GM19463 (cell line): ENCODE measurements around the gene GTF3A.
A peak's percentile ranks its signal among the peaks of the same experiment; 100 is the strongest.

Experiments
- ATAC-seq: cut with Tn5 transposase; IDR thresholded peaks from one replicate; pipeline ENCODE4 v1.9.1; 2021; ENCODE audit warnings: mild to moderate bottlenecking, moderate library complexity; ENCODE audit not compliant: unreplicated experiment

The GTF3A gene

DNA sequence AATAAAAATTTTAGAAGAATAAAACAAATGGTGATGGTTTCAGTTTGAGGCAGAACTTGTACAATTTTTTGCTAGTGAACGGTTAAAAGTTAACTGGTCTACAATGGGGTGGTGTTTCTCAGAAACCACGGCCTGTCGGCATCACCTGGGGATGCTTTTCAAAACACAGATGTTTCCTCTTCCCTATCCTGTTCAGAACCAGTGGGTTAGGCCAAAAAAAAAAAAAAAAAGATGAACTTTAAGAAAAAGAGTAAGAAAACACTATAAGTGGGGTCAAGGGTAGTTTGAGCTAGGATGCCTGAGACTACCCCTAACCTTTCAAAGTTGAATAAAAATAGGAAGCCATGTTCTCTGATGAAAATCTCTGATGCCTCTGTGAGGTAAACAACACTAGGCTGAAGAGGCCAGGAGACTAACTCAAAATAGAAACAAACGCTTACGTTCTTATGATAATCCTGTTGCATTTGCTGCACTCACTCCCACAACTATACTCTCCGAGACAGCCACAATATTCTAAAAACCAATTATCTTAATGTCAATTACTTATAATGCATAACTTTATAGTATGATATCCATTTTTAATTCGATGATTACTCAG lies 22.7 kb downstream of the GTF3A start:
- ATAC-seq: no peak

DNA sequence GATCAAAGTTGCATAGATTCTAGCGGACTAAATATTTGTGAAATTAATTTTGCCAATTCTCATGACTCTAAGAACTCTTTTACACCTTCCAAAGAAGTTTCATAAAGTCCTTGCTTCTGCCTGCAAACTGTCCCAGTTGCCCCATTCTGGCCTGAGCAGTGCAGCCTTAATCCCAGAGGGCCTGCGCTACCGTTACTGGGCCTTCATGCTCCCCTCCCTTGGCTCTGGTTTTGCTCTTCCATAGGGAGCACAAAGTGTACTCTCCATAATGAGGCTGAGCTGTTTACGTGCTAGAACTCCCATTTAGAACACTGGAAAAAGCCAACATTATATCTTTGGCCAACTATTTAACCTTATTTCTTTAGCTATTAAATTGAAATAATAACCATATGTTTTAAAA lies 23.9 kb downstream of the GTF3A start:
- no peak for ATAC-seq

DNA sequence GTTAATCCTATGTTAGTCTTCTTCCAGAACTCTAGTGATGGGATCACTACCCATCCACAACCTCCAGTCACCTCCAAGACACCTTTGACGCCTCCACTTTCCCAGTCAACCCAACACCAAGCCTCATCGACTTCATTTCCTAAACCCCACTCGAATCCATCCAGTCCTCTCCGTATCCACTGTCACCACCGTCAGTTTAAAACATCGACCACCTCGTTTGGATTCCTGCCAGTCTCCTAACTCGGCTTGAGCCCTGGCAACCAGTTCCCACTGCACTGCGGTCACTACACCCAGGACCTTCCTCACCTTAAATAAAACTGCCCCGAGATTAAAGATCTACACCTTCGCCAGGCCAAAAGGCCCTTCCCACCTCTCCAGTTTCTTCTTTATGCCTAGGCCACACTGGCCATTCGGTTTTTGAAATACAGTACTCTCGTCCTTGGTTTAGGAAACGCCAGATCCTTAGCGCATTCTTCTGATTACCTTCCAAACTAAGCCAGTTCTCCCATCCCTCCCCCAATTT lies 24.7 kb downstream of the GTF3A start:
- ATAC-seq: no peak

DNA sequence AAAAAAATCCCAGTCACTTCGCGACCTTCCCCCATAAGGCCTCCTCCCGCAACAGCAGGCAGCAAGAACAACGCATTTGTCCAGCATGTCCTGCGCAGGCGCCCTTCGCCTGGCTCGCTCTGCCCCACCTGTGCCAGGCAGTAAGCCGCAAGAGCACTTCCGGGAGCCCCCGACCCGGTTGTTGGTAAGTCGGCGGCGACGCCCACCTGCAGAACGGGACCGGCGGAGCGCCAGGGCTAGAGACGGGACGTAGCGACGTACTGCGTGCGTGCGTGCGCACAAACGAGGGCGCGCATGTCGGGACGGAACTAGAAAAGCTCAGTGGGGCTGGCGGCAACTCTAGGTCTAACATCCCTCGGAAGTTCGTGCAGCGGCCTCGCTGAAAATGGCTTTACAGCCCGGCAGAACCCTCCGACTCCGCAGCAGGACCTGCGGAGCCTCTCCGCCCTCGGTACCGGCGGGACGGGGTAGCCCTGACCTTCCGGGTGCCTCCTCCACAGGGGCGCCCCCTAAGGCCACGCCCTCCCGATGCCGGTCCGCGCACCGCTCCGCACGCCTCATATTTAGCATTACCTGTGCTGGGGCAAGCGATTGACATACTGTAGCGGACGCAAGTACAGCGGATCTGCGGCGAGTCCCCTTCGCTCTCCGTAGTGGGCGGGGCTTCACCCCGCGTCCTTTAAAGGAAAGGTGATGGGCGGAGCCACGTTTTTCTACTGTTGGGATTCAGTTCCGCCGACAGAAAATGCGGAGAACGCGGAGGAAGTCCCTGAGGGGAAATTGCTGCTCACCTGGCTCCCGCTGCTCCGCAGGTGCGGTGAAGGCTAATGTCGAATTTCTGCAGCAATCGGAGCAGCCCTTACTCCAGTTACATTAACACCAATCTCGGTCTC lies 25.8 kb downstream of the GTF3A start, which contains the start of gene MTIF3:
Gene MTIF3 (minus strand): TSS at position 629 of the 893 bp plus-strand sequence. CDS start 10,116 bp downstream, outside the sequence.
- peak; percentile 80 for ATAC-seq

DNA sequence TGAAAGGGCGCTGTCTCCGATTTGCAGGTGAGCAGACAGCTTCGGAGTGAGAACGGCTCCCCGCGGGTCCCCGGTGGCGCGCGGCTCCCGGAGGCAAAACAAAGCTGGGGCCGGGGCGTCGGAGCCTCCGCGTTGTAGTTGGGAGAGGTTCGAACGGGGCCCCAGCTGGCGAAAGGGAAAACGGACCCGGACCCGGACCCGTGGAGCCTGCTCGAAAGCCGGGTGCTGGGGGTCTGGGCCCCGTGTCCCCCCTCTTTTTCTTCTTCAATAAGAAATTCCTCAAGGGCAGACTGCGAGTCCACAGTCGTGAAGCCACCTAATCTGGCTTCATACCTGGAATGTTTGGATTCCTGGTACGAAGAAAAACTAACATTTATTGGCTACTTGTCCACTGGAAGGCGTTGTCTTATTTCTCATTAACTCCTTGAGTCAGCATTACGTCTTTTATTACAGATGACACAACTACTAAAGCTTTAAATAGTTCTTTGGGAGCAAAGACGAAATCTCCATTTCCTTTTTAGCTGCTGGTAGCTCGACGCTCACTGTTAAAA lies 26.6 kb downstream of the GTF3A start:
- ATAC-seq: no peak

DNA sequence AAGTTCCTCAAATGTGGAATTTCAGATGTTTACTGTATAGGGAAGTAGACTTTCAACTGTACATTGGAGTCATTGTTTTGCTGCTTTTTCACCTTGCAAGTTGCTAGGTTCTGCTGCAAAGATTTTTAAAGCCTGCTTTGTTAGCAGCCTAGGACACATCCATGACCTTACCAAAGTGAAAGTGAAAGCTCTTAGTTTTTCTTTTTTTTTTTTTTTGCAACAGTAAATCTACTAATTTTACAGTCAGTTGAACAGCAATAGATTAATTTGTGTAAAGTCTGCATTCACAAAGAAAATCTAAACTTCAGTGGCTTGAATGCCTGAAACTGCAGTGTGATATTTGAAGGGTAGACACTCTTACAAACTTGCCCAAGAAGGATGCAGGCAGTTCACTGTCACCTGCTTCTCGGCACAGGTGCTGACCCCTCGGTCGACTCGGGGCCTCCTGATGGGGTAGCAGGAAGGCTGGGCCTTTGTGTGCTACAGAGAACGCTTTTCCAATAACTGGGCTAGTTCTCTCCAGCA lies 31.0 kb downstream of the GTF3A start:
- ATAC-seq: peak; percentile 43

DNA sequence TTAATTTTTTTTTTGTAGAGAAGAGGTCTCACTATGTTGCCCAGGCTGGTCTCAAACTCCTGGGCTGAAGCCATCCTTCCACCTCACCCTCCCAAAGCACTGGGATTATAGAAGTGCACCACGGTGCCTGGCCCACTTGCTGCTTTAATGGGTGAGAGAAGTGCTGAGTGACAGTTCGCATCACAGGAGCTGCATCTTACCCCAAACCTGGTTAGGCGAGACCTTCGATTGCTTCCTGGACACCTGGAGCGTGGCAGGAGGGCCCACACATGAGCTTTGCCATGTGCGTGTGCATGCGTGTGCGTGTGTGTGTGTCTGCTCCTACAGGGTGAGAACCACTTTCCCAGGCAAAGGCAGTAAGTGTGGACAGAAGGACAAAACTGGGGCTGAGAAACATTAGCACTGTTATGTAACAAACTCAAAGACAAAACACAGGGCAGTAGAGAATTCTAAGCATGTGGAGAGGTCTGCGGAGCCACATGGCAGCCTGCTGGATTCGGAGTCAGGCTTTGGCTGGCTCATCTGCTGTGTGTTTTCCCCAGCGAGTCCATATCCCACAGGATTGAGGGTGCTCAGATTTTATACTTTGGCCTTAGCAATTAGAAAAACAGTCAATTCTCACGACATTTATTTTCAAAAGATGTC lies 37.6 kb downstream of the GTF3A start:
- no peak for ATAC-seq

DNA sequence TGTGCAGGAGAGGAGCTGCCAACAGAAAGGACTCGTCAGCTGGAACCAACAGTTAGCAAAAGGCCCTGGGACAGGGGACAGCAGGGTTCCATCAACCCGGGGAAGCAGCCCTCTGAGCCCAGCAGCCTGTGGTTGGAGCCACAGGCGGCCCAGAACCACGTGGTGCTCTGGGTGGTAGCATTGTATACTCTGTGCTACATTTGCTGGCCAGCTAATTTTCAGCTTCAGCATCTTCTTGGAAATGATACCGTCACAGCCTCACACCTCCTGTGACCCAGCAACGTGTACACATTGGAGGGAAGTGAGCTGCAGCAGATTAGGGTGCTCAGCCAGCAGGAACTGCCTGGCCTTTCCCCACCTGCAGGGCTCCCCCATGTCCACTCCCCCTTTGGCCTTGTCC lies 39.1 kb downstream of the GTF3A start:
- ATAC-seq: no peak

DNA sequence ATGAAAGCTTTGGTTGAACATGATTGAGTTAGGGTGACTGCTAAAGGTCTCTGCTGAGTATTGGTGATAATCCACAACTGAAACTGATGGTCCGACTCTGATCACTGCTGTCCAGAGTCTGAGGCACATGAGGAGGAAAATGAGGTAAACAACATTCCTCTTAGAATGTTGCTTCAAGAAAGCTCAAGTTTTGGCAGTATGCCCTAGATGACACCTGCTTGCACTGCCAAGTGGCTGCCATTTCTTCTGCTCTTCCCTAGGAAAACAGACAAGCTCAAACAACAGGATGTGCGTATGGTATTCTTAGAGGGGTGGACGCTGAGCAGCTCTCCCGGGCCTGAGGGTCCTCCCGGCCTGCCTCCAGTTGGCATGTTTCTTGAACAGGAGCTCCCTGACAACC lies 41.2 kb downstream of the GTF3A start:
- no peak for ATAC-seq

DNA sequence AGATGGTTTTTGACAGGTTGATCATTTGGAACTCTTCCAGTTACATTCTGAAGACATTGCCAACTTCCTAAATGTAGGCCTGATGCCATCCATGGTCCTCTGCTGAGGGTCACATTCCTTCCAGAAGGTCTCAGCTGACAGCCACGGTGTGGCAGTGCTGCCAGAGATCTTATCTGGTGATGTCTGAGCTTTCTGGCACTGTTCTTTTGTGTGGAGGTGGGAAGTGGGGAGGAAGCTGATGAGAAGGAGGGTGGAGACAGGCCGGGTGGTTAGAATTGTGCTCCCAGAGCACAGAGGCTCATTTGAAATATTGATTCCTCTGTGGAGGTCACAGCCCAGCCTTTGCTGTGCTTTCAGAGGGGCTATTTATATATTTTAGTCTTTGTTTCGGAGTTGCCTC lies 42.1 kb downstream of the GTF3A start:
- ATAC-seq: no peak

DNA sequence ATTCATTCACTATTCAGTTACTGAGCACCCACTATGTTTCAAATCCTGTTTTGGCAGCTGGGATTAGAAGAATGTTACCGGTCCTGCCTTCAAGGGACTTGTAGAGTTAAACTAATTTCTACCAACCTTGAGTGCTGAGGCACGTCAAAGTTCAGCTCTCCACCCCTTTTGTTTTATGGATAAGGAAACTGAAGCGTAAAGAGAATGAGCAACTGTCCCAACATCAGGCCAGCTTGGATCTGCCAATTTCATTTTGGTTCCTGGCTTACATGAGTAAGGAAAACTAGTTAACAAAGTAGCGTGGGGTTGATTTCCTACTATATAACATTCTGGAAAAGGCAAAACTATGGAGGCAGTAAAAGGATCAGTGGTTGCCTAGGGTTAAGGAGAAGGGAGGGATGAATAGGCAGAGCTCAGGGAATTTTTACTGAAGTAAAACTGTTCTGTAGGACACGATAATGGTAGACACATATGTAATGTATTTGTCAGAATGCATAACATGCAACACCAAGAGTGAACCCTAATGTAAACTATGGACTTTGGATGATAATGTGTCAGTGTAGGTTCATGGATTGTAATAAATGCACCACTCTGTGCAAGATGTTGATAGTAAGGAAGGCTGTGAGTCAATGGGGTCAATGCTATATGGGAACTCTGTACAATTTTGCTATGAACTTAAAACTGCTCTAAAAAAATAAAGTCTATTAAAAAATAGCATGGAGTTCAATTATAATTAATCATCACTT lies 45.8 kb downstream of the GTF3A start:
- no peak for ATAC-seq

DNA sequence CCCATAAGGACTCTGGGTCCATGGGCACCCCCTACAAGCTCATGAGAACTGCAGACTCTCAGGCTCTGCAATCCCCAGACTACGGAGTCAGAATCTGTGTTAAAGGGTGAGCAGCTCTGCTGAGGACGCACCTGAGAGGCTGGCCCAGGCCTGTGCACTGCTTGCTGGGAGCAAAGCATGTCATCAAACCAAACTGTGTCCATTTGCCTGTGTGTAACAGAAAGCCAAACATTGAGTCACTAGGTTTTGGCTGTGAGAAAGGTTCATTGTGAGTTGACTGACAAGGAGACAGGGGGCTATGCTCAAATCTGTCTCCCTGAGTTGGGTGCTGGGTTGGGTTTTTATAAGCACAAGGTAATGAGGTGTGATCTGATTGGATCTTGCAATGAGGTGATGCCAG lies 48.0 kb downstream of the GTF3A start:
- ATAC-seq: no peak

DNA sequence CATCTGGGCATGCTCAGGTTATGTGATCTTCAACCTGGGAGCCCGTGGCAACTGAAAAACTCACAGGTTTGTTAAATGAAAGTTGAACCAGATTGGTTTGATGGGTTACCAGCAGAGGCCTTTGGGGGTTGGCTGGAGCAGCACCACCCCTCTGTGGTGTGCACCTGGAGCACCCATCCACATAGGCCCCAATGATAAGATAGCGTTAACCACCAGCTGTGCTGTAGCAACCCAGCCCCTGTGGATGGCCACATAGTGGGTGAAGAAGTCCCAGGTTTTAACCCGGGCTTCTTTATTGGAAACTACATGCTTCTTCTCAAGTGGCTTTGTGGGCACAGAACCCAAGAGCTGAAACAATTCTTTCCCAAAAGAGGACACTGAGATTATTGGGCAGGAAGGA lies 48.5 kb downstream of the GTF3A start:
- ATAC-seq: no peak

DNA sequence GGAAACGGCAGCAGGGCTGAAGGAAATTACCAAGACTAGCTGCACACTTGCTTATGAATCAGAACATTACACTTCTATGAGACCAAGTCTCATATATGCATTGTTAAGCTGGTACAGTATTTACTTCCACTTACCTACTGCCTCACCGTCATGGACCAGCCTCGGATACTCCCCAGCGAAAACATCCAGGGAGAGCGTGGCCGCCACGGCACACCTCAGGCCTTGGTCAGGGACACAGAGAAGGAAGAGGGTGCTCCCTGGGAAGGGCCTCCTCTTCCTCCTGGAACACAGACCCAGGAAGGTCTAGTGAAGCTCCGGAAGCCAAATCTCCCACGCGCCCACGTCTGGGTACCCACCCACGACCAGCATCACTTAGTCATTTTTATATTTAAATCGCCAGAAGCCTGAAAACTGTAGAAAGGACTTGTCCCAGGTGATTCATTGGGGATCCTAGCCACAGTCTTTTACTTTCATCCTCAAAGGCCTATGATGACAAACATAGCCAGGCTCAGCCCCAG lies 50.4 kb downstream of the GTF3A start:
- no peak for ATAC-seq

DNA sequence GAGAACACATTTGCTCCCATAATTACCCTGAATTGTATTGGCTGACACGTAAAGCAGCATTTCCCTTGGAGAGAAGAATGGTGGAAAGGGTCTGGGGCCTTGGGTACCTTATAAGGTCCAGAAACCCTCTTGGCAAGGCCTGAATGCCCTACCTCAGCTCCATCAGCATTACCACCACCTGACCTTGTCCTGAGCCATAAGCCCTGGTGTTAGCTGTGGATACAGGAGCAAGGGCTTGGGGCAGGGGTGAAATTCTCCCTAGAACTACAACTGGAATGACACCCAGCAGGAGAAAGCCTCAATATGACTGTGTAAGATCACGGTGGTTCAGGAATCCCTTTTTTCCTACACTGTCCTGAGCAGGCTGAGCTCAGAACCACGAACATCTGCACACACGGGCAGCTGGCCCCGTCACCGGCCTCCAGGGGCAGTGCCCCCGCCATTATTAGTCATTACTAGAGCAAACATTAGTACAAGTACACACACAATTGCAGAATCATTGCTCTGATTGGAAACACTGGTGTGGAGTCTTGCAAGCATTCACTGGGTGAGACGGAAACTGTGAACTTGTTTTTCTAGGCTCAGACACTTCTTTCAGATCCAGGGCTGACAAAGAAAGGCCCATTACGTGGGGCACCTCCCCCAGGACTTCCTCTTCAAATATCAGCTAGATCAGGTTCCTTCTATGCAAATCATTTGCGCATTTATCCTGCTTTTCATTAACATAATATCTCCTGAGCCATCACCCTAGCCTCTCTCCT lies 52.7 kb downstream of the GTF3A start:
- peak; percentile 74 for ATAC-seq

DNA sequence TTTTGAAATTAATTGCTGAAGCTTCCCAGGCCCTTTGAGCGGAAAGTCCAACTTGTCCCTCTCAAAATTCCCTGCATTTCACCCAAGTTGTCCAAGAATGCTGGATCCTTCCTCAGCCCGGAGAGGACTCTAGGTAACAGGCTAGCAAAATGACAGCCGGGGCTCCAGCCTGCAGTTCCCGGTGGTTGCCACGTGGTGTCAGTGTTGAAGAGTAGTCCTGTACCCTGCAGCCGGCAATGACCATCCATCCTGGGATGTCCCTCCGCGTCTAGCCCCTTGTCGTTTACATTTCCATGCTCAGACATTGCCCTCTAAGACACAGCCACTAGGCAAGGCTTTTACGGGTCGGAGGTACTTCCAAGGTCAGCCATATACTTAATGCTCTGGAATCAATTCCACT lies 57.3 kb downstream of the GTF3A start:
- ATAC-seq: no peak

DNA sequence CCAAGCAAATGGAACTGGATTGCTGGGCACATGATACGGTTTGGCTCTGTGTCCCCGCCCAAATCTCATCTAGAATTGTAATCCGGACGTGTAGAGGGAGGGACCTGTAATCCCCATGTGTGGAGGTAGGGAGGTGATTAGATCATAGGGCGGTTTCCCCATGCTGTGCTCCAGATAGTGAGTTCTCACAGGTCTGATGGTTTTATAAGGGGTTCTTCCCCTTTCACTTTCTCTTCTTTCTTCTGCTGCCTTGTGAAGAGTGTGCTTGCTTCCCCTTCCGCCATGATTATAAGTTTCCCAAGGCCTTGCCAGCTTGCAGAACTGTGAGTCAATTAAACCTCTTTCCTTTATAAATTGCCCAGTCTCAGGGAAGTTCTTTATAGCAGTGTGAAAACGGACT lies 58.6 kb downstream of the GTF3A start:
- peak; percentile 90 for ATAC-seq

DNA sequence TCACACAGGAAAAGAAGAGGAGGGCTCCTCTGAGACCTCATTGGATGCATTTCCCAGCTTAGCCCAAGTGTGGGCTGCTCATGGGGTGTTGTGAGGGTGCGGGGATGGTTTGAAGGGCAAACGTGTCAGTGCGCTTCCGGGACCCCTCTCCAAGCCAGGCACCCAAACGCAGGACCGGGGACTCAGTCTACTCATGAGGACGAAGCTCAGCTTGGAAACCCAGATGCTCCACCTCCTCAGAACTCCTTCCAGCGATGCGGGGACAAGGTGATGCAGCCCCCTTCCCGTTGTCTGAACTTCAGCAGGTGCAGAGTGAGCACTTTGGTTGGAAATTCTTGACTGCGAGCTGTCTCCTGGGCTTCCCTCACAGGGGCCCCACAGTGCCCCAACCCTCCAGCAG lies 59.0 kb downstream of the GTF3A start:
- ATAC-seq: no peak
